ENCODE measurements around the gene LCP2.

- TF ChIP-seq CTCF (IDR thresholded peaks at IDR 0.05; ENCODE audit: poor library complexity) (no peak), EZH2phosphoT487 (IDR thresholded peaks at IDR 0.05; ENCODE audit: low read depth, severe bottlenecking, unreplicated experiment) (no peak), EZH2 (IDR thresholded peaks at IDR 0.05; ENCODE audit: borderline replicate concordance) (no peak)
These were observed 41.0 kb downstream of the LCP2 start for GRCh38 chr5:170256571-170256970.

Measured in hepatocyte (in vitro differentiated cells).